Activated CD4-positive, alpha-beta T cell treated with anti-CD3 and anti-CD28 coated beads for 24 hours (primary cell): ENCODE results near the gene ENPP4.
"Not testable (repeated sequence)": the region's sequence is repeated elsewhere in the genome, so short reads cannot be mapped to it uniquely, and the experiment has no call there.

ENCODE experiments used
- DNase-seq, 2 donors: peaks; one replicate each; pipeline ENCODE4 v3.0.0-alpha.2; 2020; ENCODE audit warnings: low read depth in 2 of 2

Gene ENPP4

GRCh38 chr6:46131291-46131690 is 1.5 kb downstream of the ENPP4 start:
- DNase-seq: not testable (repeated sequence)

DNA sequence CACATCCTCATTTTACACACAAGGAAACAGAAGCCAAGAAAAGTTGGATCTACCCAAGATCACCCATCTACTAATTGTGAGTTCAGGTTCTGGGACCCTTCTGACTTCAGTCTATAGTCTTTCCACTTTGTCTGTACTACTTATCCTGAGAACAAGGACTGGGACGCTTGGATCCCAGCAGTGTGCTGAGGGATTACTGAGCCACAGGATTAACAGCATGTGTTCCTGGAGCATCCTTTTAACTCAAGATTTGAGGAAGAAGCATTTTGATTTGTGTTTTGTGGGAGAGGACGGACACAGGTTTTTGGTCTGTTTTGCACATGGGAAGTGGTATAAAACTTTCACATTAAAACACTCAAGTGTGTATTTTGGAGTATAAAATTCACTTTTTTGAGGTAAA is 4.4 kb downstream of the ENPP4 start:
- DNase-seq: no peak

- DNase-seq: no peak
Measured at GRCh38 chr6:46135176-46135575, 5.4 kb downstream of the ENPP4 start.

GRCh38 chr6:46136831-46137230 is 7.0 kb downstream of the ENPP4 start:
- DNase-seq: no peak

DNA sequence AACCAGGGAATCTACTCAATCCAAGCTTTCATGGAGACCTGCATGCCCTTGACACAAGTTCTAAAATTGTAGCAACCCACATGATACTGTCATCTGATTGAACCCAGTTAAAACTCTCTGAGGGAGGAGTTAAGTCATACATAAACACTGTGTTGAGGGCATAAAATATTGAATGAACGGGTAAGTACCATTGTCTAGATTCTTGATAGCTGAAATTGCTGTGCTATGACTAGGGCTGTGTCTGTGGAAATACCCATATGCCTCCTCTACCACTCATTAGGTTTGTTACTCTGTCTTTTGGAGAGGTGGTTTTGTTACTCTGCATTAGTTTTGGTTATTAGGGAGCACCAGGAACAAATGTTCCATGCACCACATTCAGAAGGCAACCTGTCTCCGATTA is 7.6 kb downstream of the ENPP4 start:
- DNase-seq: no peak

DNA sequence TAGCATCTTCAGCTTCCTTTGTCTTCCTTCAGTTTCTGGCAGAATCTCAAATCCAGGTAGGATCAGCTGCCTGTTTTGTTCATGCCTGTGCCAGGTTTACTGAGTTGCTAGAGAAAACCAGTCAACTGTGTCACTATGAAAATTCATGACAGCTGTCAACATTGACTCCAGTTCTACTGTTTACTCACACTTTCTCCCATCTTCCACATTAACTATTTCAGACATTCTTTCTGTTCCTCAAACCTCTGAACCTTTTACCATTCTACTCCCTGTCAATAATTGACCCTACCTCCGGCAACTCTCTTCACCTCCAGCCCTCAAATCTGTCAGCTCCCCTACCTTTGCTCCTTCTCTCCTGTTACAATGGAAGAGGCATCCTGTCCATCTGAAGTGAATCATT is 8.5 kb downstream of the ENPP4 start:
- no peak for DNase-seq

- no peak for DNase-seq
Measured at GRCh38 chr6:46144270-46144669, 14.5 kb downstream of the ENPP4 start.

DNA sequence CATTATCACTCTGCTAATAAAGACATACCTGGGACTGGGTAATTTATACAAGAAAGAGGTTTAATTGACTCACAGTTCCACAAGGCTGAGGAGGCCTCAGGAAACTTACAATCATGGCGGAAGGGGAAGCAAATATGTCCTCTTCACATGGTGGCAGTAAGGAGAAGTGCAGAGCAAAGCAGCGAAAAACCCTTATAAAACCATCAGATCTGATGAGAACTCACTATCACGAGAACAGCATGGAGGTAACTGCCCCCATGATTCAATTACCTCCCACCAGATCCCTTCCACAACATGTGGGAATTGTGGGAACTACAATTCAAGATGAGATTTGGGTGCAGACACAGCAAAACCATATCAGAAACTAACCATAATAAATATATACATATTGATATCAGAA is 19.3 kb downstream of the ENPP4 start:
- DNase-seq: not testable (repeated sequence)

DNA sequence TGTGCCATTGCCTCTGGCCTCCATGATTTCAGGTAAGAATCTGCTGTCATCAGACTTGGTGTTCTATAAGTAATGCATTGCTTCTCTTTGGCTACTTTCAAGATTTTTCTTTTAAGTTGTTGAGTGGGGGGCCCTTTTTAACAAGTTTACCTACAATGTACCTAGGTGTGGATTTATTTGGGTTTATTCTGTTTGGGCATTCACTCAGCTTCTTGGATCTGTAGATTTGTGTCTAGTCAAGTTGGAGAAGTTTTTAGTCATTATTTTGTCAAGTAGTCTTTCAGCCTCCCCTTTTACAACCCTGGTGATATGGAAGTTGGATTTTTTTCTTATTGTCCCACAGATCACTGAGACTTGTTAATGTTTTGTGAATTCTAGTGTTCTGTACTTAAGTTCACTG is 26.9 kb downstream of the ENPP4 start:
- DNase-seq: no peak

- no peak for DNase-seq
Measured at GRCh38 chr6:46159229-46159628, 29.4 kb downstream of the ENPP4 start.

DNA sequence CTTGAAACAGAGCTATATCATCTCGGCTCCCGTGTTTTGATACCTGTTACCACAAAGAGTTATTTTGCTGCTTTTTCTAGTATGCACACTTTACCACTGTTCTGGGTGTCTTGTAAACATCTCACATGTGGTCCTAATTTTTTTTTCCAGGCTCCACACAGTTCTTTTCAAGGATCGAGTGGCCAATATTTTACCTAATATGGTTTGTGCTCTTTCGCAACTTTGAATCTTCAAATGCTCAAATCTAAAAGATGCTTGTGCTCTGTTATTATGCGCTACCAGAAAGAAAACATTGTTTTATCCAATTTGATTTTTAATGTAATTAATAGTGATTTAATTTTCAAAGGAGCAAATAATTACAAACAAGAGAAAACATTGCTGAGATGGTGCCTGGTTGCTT is 30.3 kb downstream of the ENPP4 start:
- no peak for DNase-seq

DNA sequence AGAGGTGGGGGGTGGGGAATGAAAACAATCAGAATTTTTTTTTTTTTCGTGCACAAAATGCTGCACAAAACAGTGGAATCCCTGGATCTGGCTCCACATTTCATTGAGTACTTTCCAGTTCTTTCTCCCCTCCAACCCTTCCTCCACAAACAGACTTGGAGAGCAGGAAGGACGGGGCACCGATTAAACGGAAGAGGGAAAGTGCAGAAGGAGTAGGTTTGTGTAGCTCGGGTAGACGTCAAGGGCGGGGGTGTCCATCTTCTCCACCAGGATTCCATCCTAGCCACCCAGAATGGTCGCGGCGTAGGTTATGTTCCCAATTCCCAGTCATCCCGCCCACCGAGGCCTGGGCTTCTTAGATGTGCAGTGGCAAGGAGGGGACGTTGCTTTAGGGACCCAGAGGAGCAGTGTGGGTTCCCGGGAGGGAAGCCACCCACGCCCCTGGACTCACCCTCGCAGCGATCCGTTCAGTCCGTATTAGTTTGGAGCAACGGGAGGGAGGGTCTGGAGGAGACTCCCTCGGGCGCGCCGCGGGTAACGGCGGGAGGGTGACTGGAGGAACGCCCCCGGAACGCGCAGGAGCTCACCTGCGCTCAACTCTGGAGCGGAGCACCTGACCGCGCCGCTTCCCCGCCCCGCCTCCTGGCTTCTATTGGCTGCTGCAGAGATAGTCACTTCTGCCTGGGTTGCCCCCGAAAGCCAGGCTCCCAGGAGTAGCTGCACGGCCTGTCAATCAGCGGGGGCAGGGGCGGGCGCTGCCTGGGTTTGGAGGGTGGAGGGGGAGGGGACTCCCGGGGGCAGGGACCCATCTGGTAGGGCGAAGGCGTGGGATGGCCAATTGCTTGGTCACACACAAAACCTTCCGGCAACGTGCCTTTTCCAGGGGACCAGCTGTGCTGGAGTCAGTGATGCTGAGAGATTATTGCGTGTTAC is 40.8 kb downstream of the ENPP4 start, which contains the start of gene ENPP5:
ENPP5 (minus strand) TSS at position 624 of the 933 bp plus-strand sequence. CDS start 2,718 bp downstream, outside the sequence.
- peak; percentile 31 for DNase-seq

- DNase-seq: no peak
Measured at GRCh38 chr6:46172176-46172575, 42.4 kb downstream of the ENPP4 start.

GRCh38 chr6:46174904-46175303 is 45.1 kb downstream of the ENPP4 start:
- DNase-seq: no peak

- DNase-seq: no peak
Measured at GRCh38 chr6:46175446-46175845, 45.7 kb downstream of the ENPP4 start.

- no peak for DNase-seq
Measured at GRCh38 chr6:46175976-46176375, 46.2 kb downstream of the ENPP4 start.

GRCh38 chr6:46184114-46184513 is 54.3 kb downstream of the ENPP4 start:
- DNase-seq: no peak

GRCh38 chr6:46186583-46186982 is 56.8 kb downstream of the ENPP4 start:
- no peak for DNase-seq

GRCh38 chr6:46189726-46190125 is 59.9 kb downstream of the ENPP4 start:
- DNase-seq: no peak

DNA sequence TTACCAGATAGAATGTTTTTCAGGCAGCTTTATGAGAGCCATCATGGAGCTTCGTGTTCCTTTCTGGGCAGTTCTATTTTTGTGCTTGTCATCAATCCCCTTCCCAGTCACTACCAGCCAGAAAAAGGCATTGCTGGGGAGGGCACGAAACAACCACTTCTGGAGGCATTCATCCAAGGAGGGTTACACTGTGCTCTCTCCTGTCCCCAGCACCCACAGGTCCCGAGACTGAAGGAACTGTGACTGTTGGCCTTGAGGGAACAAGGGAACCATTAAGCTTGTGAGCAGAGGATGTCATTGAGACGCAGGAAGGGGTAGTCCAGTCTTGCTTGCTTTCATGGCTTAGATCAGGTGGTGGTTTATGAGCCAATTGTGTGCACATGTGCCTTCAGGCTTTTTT is 61.1 kb downstream of the ENPP4 start:
- DNase-seq: no peak

GRCh38 chr6:46191961-46192360 is 62.2 kb downstream of the ENPP4 start:
- no peak for DNase-seq
